HUES6 (cell line): ENCODE data around the gene MTMR3.

ENCODE experiments used
- H3K27ac ChIP-seq: 2 replicates; pipeline ENCODE4 v1.7.0; 2013; ENCODE audit warnings: low read depth, mild to moderate bottlenecking, low read length, inconsistent platforms
- H3K27me3 ChIP-seq: 2 replicates; pipeline ENCODE4 v1.6.1; 2013; ENCODE audit warnings: low read length; ENCODE audit not compliant: control insufficient read depth, insufficient read depth
- H3K36me3 ChIP-seq: 2 replicates; pipeline ENCODE4 v1.6.1; 2013; ENCODE audit warnings: low read length; ENCODE audit not compliant: control insufficient read depth, insufficient read depth
- H3K4me1 ChIP-seq: 2 replicates; pipeline ENCODE4 v1.6.1; 2013; ENCODE audit warnings: low read length; ENCODE audit not compliant: control insufficient read depth, insufficient read depth
- H3K4me3 ChIP-seq: 2 replicates; pipeline ENCODE4 v1.5.1; 2013; ENCODE audit warnings: low read depth, low read length
- H3K9ac ChIP-seq: one replicate; pipeline ENCODE4 v1.6.1; 2013; ENCODE audit warnings: mild to moderate bottlenecking, low read length
- H3K9me3 ChIP-seq: 2 replicates; pipeline ENCODE4 v1.6.1; 2013; ENCODE audit warnings: low read depth, low read length; ENCODE audit not compliant: control insufficient read depth, insufficient read depth

The MTMR3 gene

GRCh38 chr22:30027791-30028190 is 144.8 kb downstream of the MTMR3 start:
- H3K27me3 ChIP-seq = no peaks in the 10 kb centered on the region
- H3K4me1 ChIP-seq = no peaks in the 10 kb centered on the region
- H3K9ac ChIP-seq = no peak overlapping the region
- H3K27ac ChIP-seq = no peak overlapping the region
- no peak overlapping the region for H3K4me3 ChIP-seq
- H3K9me3 ChIP-seq = no peaks in the 10 kb centered on the region
- peaks cover 49% of the 10 kb centered on the region for H3K36me3 ChIP-seq

DNA sequence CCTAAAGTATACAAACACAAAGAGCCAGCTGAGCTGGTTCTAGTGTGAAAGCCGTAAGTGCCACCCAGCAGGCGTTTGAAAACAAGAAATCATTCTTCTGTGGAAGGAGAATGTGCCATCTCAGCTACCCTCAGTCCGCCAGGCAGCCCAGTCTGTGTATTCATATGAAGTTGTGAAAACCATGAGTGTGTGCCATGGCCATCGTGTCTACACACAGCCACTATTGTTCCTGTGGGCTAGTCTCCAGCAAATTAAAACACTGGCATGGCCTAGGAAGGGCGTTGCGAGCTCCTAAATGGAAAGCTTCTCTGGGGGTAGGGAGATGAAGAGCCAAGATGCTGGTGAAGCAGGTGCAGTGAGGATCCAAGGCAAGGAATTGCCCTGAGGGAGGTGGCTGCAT is 145.8 kb downstream of the MTMR3 start:
- H3K27ac ChIP-seq = no peak overlapping the region

DNA sequence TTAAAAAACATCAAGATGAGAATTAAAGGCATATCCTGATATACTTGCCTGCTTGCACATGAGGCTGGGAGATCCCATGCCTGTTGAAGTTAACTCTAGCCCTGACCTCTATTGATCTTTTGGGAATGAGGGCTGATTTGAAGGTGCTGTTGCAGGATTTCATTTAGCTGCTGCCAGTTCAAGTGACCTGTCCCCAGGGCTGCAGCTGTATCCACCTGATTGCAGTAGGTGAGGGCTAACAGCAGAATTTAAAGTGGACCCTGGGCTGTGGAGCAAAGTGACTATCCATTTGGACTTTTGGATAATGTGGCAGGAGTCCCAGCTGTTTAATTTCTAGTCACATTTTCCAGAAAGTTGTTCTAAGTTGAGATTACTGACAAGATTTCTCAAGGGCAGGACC is 146.5 kb downstream of the MTMR3 start:
- no peak overlapping the region for H3K9ac ChIP-seq
- H3K27me3 ChIP-seq = no peaks in the 10 kb centered on the region
- peaks cover 31% of the 10 kb centered on the region for H3K36me3 ChIP-seq
- no peaks in the 10 kb centered on the region for H3K9me3 ChIP-seq
- H3K4me1 ChIP-seq = peaks cover 5% of the 10 kb centered on the region; the same call in 1 of the 2 replicates
- H3K4me3 ChIP-seq = no peak overlapping the region
- no peak overlapping the region for H3K27ac ChIP-seq

More for the DNA sequence above, 145.8 kb downstream of the MTMR3 start:
- H3K9ac ChIP-seq = no peak overlapping the region
- no peaks in the 10 kb centered on the region for H3K9me3 ChIP-seq
- peaks cover under 1% of the 10 kb centered on the region; the same call in 1 of the 2 replicates for H3K4me1 ChIP-seq
- peaks cover 39% of the 10 kb centered on the region for H3K36me3 ChIP-seq
- no peak overlapping the region for H3K4me3 ChIP-seq
- no peaks in the 10 kb centered on the region for H3K27me3 ChIP-seq

DNA sequence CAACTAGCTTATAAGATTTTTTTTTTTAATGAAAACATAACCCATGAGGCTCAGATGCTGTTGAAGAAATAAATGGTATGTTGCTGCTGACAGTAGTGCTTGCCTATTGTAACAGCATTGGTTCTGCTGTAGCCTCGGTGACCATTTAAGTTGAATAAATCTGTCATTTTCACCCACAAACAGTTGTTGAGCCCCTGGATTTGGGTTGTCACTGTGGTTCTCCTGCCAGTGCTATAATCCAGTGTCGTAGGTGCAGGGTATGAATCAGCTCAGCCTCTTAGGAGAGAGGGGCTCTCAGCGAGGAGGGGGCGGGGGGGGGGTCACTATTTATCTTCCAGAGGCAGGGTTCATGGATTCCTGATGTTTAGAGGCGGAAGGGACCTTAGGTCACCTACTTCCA is 147.4 kb downstream of the MTMR3 start:
- no peak overlapping the region for H3K9ac ChIP-seq

GRCh38 chr22:30031328-30031727 is 148.4 kb downstream of the MTMR3 start:
- Histone ChIP-seq H3K9ac (no peak overlapping the region), H3K4me3 (no peak overlapping the region), H3K27ac (no peak overlapping the region), H3K4me1 (peaks cover 5% of the 10 kb centered on the region; the same call in 1 of the 2 replicates), H3K36me3 (peaks cover 13% of the 10 kb centered on the region), H3K27me3 (no peaks in the 10 kb centered on the region), H3K9me3 (no peaks in the 10 kb centered on the region)

More for the DNA sequence above, 147.4 kb downstream of the MTMR3 start:
- H3K4me3 ChIP-seq = no peak overlapping the region
- H3K36me3 ChIP-seq = peaks cover 23% of the 10 kb centered on the region
- no peaks in the 10 kb centered on the region for H3K9me3 ChIP-seq
- H3K27ac ChIP-seq = no peak overlapping the region
- no peaks in the 10 kb centered on the region for H3K27me3 ChIP-seq
- peaks cover 5% of the 10 kb centered on the region; the same call in 1 of the 2 replicates for H3K4me1 ChIP-seq

- Histone ChIP-seq H3K9ac (no peak overlapping the region), H3K4me3 (no peak overlapping the region), H3K27ac (no peak overlapping the region), H3K27me3 (no peaks in the 10 kb centered on the region), H3K9me3 (no peaks in the 10 kb centered on the region), H3K4me1 (peaks cover 5% of the 10 kb centered on the region; the same call in 1 of the 2 replicates), H3K36me3 (peaks cover 7% of the 10 kb centered on the region)
These were observed 148.9 kb downstream of the MTMR3 start for GRCh38 chr22:30031764-30032455.

DNA sequence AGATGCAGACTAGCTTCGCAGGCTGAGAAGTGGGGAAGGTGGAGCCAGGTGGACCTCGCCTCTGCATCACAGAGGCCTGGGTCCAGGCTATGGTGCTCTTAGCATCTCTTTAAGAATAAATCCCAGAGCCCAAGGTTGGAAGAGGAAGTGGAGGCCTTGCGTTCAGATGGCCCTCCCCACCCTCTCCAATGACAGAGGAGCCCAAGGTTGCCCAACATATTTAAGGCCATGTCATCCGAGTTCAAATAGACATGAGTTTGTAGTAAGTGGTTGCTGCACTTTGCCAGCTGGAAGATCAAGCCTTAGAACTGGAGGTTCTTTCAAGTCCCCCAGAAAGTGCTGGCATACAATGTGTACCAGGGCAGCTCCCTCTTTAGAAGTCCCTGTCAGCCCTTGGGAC is 150.2 kb downstream of the MTMR3 start:
- Histone ChIP-seq H3K27ac (no peak overlapping the region), H3K27me3 (no peaks in the 10 kb centered on the region), H3K4me1 (peaks cover 8% of the 10 kb centered on the region), H3K36me3 (no peaks in the 10 kb centered on the region; the same call in 1 of the 2 replicates), H3K4me3 (no peak overlapping the region), H3K9ac (no peak overlapping the region), H3K9me3 (no peaks in the 10 kb centered on the region)

- H3K4me3 ChIP-seq = no peak overlapping the region
- no peaks in the 10 kb centered on the region for H3K9me3 ChIP-seq
- no peaks in the 10 kb centered on the region for H3K36me3 ChIP-seq
- H3K9ac ChIP-seq = no peak overlapping the region
- no peak overlapping the region for H3K27ac ChIP-seq
- no peaks in the 10 kb centered on the region for H3K27me3 ChIP-seq
- H3K4me1 ChIP-seq = peaks cover 10% of the 10 kb centered on the region
These were observed 150.9 kb downstream of the MTMR3 start for GRCh38 chr22:30033901-30034300.

DNA sequence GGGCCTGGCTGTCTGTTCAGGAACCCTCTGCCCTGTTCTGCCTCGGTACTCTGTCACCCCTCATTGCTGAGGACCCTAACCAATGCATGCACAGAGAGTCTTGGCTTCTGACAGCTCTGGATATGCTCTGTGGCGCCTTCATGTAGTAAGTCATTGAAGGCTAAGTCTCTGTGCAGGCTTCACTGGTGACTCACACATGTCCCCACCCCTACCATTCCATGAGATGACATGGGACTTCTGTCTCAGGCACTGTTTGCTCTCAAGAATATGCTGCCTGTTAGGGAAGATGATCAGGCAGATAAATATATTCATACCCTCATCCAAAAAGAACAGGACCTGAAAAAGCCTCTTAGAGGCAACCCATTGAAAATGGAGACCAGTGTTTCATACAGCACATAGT is 153.7 kb downstream of the MTMR3 start:
- Histone ChIP-seq H3K4me3 (no peak overlapping the region), H3K27me3 (no peaks in the 10 kb centered on the region), H3K9me3 (no peaks in the 10 kb centered on the region), H3K27ac (no peak overlapping the region), H3K4me1 (peaks cover 10% of the 10 kb centered on the region), H3K36me3 (no peaks in the 10 kb centered on the region), H3K9ac (no peak overlapping the region)

DNA sequence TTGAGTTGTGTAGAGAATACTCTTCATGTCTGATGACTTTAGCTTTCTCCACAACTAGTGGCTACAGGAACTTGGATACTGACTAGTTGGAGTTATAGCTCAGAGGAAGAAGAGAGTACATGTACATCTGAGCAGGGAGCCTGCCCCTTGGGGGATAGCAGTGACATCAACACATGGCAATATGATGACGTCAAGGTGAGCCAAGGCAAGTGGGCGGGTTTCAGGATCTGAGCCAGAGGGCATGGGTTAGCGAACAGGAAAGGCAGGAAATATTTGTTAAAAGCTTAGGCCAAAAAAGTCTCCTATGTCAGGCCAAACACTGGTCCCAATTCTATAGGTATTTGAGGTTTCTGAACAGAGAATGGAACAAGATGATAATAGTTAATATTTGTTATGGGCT is 155.2 kb downstream of the MTMR3 start:
- peaks cover 10% of the 10 kb centered on the region for H3K4me1 ChIP-seq
- no peak overlapping the region for H3K9ac ChIP-seq
- no peaks in the 10 kb centered on the region for H3K36me3 ChIP-seq
- H3K4me3 ChIP-seq = no peak overlapping the region
- H3K9me3 ChIP-seq = no peaks in the 10 kb centered on the region
- no peaks in the 10 kb centered on the region for H3K27me3 ChIP-seq
- no peak overlapping the region for H3K27ac ChIP-seq

DNA sequence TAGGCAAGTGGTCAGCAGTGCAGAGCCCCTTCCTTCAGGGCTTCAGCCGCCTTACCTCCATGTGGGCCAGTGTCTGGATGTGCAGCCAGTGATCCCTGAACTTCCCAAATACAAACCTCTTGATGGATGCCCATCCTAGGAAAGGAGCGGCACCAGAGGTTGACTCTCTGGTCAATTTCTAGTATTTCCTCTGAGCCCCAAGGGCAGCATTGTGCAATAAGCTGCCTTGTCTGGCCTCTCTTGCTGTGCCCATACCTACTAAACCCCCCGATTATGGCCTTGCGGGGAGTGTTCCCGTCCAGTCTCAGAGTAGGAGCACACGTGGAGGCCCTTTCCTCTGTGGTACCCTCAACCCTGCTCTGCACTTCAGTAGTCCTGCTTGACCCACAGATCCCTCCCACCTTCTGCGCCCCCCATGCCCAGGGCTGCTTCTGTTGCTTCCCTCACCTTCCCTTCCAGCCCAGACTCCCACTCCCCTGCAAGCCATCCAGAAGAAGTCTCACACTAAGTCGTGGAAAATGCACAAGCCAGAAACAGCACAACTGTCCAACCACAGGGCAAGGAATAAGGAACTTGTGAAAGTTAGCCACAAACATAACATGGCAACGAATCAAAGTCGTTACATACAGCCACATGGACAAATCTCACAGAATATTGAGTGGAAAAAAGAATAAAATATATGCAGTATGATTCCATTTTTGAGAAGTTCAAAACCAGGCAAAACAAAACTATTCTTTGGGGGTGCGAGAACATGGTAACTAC is 157.7 kb downstream of the MTMR3 start:
- Histone ChIP-seq H3K9ac (no peak overlapping the region), H3K9me3 (no peaks in the 10 kb centered on the region), H3K36me3 (no peaks in the 10 kb centered on the region), H3K4me1 (peaks cover 4% of the 10 kb centered on the region), H3K4me3 (no peak overlapping the region), H3K27ac (no peak overlapping the region), H3K27me3 (no peaks in the 10 kb centered on the region)
